Body of pancreas (tissue), 4 donors: ENCODE results near the gene TAPT1.

Experiments
- CTCF ChIP-seq, 7 experiments: fragments of 450-650 bp in 4 of 7; fragments of 200-600 bp in 3 of 7; sonication (generic) in 3 of 7; IDR thresholded peaks; one replicate each; pipeline ENCODE4 v1.5.1; 2016 to 2019; ENCODE audit warnings: antibody characterized with exemption in 7 of 7
- POLR2A ChIP-seq, 3 donors: fragments of 450-650 bp; IDR thresholded peaks; one replicate each; pipeline ENCODE4 v1.6.1; 2016; ENCODE audit warnings: antibody characterized with exemption in 3 of 3, mild to moderate bottlenecking in 2 of 3

DNA sequence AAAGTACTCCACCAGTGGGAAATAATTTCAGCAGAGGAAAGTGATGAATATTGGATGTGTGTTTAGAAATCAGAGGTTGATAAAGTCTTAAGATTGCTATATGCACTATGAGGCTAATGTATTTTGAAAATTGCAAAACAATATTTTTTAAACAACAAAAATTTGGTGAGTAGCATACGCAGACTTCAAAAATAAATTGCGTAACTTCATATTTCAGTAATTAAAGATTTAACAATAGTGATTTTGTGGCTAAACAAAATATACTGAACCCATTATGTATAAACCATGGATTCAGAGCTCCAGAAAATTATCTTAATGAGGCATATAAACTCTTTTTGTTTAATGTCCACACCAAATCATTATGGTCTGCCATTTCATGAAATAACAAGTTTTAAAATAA lies 3.3 kb upstream of the TAPT1 start:
- TF ChIP-seq CTCF (IDR thresholded peaks at IDR 0.05): no peak
- TF ChIP-seq POLR2A (IDR thresholded peaks at IDR 0.05): no peak
